ENCODE results near the gene PRKAR2B. TPM values are rescaled to one million over a fixed set of nuclear protein-coding genes. Genes with fewer than 3 reads are reported as not detected.

Gene PRKAR2B
- total RNA-seq, 1 experiment from 2014 or later: 15.1 TPM

DNA sequence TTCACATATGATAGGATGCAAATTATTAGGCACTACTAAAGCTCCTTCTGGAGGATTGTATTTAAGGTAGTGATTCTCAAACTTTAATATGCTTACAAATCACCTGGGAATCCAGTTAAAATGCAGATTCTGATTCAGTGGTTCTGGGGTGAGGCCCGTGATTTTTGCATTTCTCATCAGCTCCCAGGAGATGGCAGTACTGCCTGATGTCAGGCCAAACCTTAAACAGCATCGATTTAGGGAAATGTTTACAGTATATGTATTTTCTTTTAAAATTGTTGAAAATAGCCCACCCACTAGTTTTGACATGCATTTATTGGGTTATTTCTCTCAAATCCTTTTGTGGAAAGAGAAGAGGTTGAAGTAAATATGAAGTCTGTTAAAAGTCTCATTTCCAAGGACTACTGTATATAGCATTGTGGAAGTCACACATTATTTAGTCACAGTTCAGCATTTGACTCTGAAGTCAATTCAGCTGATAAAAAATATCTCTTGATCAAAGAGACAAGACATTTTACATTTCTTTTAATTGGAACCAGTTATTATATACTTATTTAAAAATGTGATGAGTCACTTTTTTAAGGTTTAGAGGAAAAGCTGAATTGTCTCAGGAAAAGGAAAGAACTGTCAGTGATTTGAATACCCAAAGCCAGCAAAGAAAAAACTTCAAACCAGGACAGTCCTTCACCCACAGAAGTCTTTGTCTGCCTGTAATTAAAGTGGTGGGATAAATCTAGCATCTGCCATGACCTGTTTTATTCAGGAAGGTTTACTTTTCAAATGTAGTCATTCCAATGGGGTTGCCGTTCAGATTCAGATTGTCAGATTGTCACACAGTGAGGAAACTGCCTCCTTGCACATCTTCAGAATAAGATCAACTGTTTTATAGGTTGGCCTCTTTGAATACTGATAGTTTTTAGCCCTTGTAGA lies 103.2 kb downstream of the PRKAR2B start:
- DNase-seq (ENCODE audit: low read depth, low spot score): peak; percentile 34
- H3K4me2 ChIP-seq (ENCODE audit: low read length): peak overlapping the region; percentile 75
- no peak overlapping the region for H3K27ac ChIP-seq (ENCODE audit: low read depth, low read length)
- H3K9me3 ChIP-seq (ENCODE audit: control insufficient read depth in 1 of 2, insufficient read depth in 1 of 2, low read depth in 1 of 2, low read length in 2 of 2): no peaks in the 10 kb centered on the region
- no peaks in the 10 kb centered on the region for H3K36me3 ChIP-seq (ENCODE audit: control insufficient read depth in 1 of 2, insufficient read depth in 2 of 2, low read length in 2 of 2)
- BruUV-seq (replicated peaks): no TSS peak
- no peaks in the 10 kb centered on the region for H3K27me3 ChIP-seq (ENCODE audit: insufficient read depth, low read length)
- peak overlapping the region; percentile 42 for H3K9ac ChIP-seq (ENCODE audit: low read length)
- H3K4me1 ChIP-seq (ENCODE audit: control insufficient read depth in 1 of 2, insufficient read depth in 2 of 2, low read length in 2 of 2): peaks cover 2 to 17% of the 10 kb centered on the region in 2 experiments; a peak in 3 of 4 replicates
- RAD21 ChIA-PET (ENCODE audit: low non-redundant PET in 1 of 2, low total read pairs in 2 of 2, uncharacterized antibody in 2 of 2, unreplicated experiment in 2 of 2): interaction anchor here in 1 of 2 experiments (0.6 to 0.9 kb wide), 2 partner anchors 22 to 200 kb away, joined by 3 read pairs; no protein-coding TSS in a partner anchor
- TF ChIP-seq POLR2AphosphoS5 (IDR thresholded peaks at IDR 0.05; ENCODE audit: low read depth, low read length): no peak
- TF ChIP-seq, protein P1, sequence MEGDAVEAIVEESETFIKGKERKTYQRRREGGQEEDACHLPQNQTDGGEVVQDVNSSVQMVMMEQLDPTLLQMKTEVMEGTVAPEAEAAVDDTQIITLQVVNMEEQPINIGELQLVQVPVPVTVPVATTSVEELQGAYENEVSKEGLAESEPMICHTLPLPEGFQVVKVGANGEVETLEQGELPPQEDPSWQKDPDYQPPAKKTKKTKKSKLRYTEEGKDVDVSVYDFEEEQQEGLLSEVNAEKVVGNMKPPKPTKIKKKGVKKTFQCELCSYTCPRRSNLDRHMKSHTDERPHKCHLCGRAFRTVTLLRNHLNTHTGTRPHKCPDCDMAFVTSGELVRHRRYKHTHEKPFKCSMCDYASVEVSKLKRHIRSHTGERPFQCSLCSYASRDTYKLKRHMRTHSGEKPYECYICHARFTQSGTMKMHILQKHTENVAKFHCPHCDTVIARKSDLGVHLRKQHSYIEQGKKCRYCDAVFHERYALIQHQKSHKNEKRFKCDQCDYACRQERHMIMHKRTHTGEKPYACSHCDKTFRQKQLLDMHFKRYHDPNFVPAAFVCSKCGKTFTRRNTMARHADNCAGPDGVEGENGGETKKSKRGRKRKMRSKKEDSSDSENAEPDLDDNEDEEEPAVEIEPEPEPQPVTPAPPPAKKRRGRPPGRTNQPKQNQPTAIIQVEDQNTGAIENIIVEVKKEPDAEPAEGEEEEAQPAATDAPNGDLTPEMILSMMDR (IDR thresholded peaks at IDR 0.05 in 2 of 3, conservative IDR thresholded peaks at IDR 0.05 in 1 of 3; ENCODE audit: borderline replicate concordance in 1 of 3, insufficient read depth in 1 of 3, low read depth in 2 of 3, low read length in 2 of 3): peak; percentile 67 to 76 (median 74)
- peak; percentile 73 for TF ChIP-seq RAD21 (IDR thresholded peaks at IDR 0.05; ENCODE audit: low read depth)
- POLR2A ChIA-PET: interaction anchor here (0.8 to 1.1 kb wide), 4 partner anchors 17 to 46 kb away, joined by 3 to 5 read pairs (median 4); partner anchors contain the start of gene HBP1
- ATAC-seq: peak; percentile 93
- H3K79me2 ChIP-seq (ENCODE audit: insufficient read depth, low read length): no peaks in the 10 kb centered on the region
- no peaks in the 10 kb centered on the region for H3K9me2 ChIP-seq (ENCODE audit: insufficient read depth)
- no peaks in the 10 kb centered on the region for H4K20me1 ChIP-seq (ENCODE audit: insufficient read depth)
- CTCF ChIA-PET: interaction anchor here (0.7 to 6.8 kb wide), 15 partner anchors 9 to 971 kb away, joined by 3 to 124 read pairs (median 5); partner anchors contain the start of gene HBP1
- H3K4me3 ChIP-seq (replicated peaks in 1 of 2; ENCODE audit: low read depth in 1 of 2, low read length in 2 of 2): peak overlapping the region; percentile 25 to 48
- H2AFZ ChIP-seq (ENCODE audit: low read depth, low read length, poor library complexity, severe bottlenecking): peak overlapping the region; percentile 94
- intact Hi-C loops (cut with micrococcal nuclease): loop anchor here (1.0 to 10.0 kb wide), 2 partner anchors 200 to 603 kb away; no protein-coding TSS in a partner anchor
